HG02973 (cell line): ENCODE measurements around the gene TTC9B.

Experiments
- ATAC-seq: cut with Tn5 transposase; IDR thresholded peaks from one replicate; pipeline ENCODE4 v1.9.1; 2021; ENCODE audit warnings: moderate library complexity; ENCODE audit not compliant: unreplicated experiment

Gene TTC9B

GRCh38 chr19:40249201-40249600 lies 31.0 kb upstream of the TTC9B start:
- ATAC-seq, result no peak

GRCh38 chr19:40247735-40248262 lies 29.6 kb upstream of the TTC9B start:
- ATAC-seq, result no peak

GRCh38 chr19:40247178-40247577 lies 29.0 kb upstream of the TTC9B start:
- ATAC-seq, result no peak

GRCh38 chr19:40246292-40247073 lies 28.3 kb upstream of the TTC9B start:
- ATAC-seq, result no peak

- ATAC-seq, result no peak
Measured at GRCh38 chr19:40245506-40246128, 27.4 kb upstream of the TTC9B start.

GRCh38 chr19:40244579-40245317 lies 26.6 kb upstream of the TTC9B start:
- ATAC-seq, result no peak

- no peak for ATAC-seq
Measured at GRCh38 chr19:40243181-40243580, 25.0 kb upstream of the TTC9B start.

GRCh38 chr19:40242480-40242879 lies 24.3 kb upstream of the TTC9B start:
- ATAC-seq, result no peak

GRCh38 chr19:40241809-40242384 lies 23.7 kb upstream of the TTC9B start:
- no peak for ATAC-seq

GRCh38 chr19:40241125-40241808 lies 23.1 kb upstream of the TTC9B start:
- ATAC-seq, result no peak

GRCh38 chr19:40240332-40240731 lies 22.1 kb upstream of the TTC9B start:
- no peak for ATAC-seq

- ATAC-seq, result no peak
Measured at GRCh38 chr19:40239415-40240226, 21.4 kb upstream of the TTC9B start.

- ATAC-seq, result no peak
Measured at GRCh38 chr19:40238775-40239174, 20.6 kb upstream of the TTC9B start.

GRCh38 chr19:40237791-40238190 lies 19.6 kb upstream of the TTC9B start:
- ATAC-seq, result no peak

- ATAC-seq, result no peak
Measured at GRCh38 chr19:40236366-40236765, 18.2 kb upstream of the TTC9B start.

GRCh38 chr19:40236026-40236355 lies 17.8 kb upstream of the TTC9B start:
- ATAC-seq, result no peak

- ATAC-seq, result no peak
Measured at GRCh38 chr19:40235238-40236025, 17.2 kb upstream of the TTC9B start.

GRCh38 chr19:40234429-40235237 lies 16.4 kb upstream of the TTC9B start:
- no peak for ATAC-seq
